Ovary (tissue), 3 donors: Measurements from ENCODE around the gene SFMBT2.

ENCODE experiments used
- CTCF ChIP-seq, 3 donors: fragments of 450-650 bp in 2 of 3; fragments of 200-600 bp in 1 of 3; IDR thresholded peaks; one replicate each; pipeline versions ENCODE4 v1.5.1 to v1.8.0; 2016 to 2022; ENCODE audit warnings: antibody characterized with exemption in 3 of 3, mild to moderate bottlenecking in 1 of 3
- POLR2A ChIP-seq: fragments of 450-650 bp; IDR thresholded peaks from one replicate; pipeline ENCODE4 v1.6.1; 2017; ENCODE audit warnings: antibody characterized with exemption, mild to moderate bottlenecking, moderate library complexity
- donor health status: DM: no; HTN: no; CAD: no.

GRCh38 chr10:7449063-7449695, 38.3 kb upstream of the SFMBT2 start:
- TF ChIP-seq CTCF (IDR thresholded peaks at IDR 0.05) (no peak), POLR2A (no peak)
